Measurements from ENCODE around the gene CDH23. TPM values are rescaled to one million over a fixed set of nuclear protein-coding genes. Genes with fewer than 3 reads are reported as not detected.

Gene CDH23
- total RNA-seq, 1 donor from 2014 or later: 5.1 TPM

GRCh38 chr10:71516890-71517289 lies 120.2 kb downstream of the CDH23 start:
- DNase-seq (ENCODE audit: low spot score): no peak

GRCh38 chr10:71517298-71518169 lies 120.8 kb downstream of the CDH23 start:
- no peak for DNase-seq (ENCODE audit: low spot score)

- no peak for DNase-seq (ENCODE audit: low spot score)
Observed at GRCh38 chr10:71520042-71520441, 123.3 kb downstream of the CDH23 start.

- DNase-seq (ENCODE audit: low spot score): no peak
Observed at GRCh38 chr10:71521504-71522441, 125.1 kb downstream of the CDH23 start.

- DNase-seq (ENCODE audit: low spot score): no peak
Observed at GRCh38 chr10:71522442-71523144, 125.9 kb downstream of the CDH23 start.

- no peak for DNase-seq (ENCODE audit: low spot score)
Observed at GRCh38 chr10:71523756-71524155, 127.0 kb downstream of the CDH23 start.

- no peak for DNase-seq (ENCODE audit: low spot score)
Observed at GRCh38 chr10:71525092-71525491, 128.4 kb downstream of the CDH23 start.

GRCh38 chr10:71525721-71526120 lies 129.0 kb downstream of the CDH23 start:
- DNase-seq (ENCODE audit: low spot score): no peak

- DNase-seq (ENCODE audit: low spot score): no peak
Observed at GRCh38 chr10:71526653-71527052, 129.9 kb downstream of the CDH23 start.

GRCh38 chr10:71527135-71527534 lies 130.4 kb downstream of the CDH23 start:
- DNase-seq (ENCODE audit: low spot score): no peak

GRCh38 chr10:71528371-71529206 lies 131.9 kb downstream of the CDH23 start:
- DNase-seq (ENCODE audit: low spot score): no peak

GRCh38 chr10:71529207-71529827 lies 132.6 kb downstream of the CDH23 start:
- no peak for DNase-seq (ENCODE audit: low spot score)

GRCh38 chr10:71530781-71531180 lies 134.1 kb downstream of the CDH23 start:
- no peak for DNase-seq (ENCODE audit: low spot score)

- DNase-seq (ENCODE audit: low spot score): no peak
Observed at GRCh38 chr10:71531485-71532446, 135.0 kb downstream of the CDH23 start.

GRCh38 chr10:71532878-71533277 lies 136.2 kb downstream of the CDH23 start:
- no peak for DNase-seq (ENCODE audit: low spot score)

GRCh38 chr10:71533936-71534335 lies 137.2 kb downstream of the CDH23 start:
- no peak for DNase-seq (ENCODE audit: low spot score)

GRCh38 chr10:71534568-71535194 lies 138.0 kb downstream of the CDH23 start:
- DNase-seq (ENCODE audit: low spot score): no peak

GRCh38 chr10:71536332-71536731 lies 139.6 kb downstream of the CDH23 start:
- DNase-seq (ENCODE audit: low spot score): no peak

- no peak for DNase-seq (ENCODE audit: low spot score)
Observed at GRCh38 chr10:71537125-71537524, 140.4 kb downstream of the CDH23 start.

Measured in mucosa of gallbladder (tissue), 1 donor.